Activated T-helper 9 cell treated with anti-CD3 and anti-CD28 coated beads, Interleukin-2, amount 50 U/mL, for 16 hours (primary cell): ENCODE results near the gene C15orf39.
"Not testable (repeated sequence)": the region's sequence is repeated elsewhere in the genome, so short reads cannot be mapped to it uniquely, and the experiment has no call there.

Experiments
- DNase-seq: peaks from one replicate; pipeline ENCODE4 v3.0.0-alpha.2; 2020; ENCODE audit warnings: low read depth

C15orf39 gene

DNA sequence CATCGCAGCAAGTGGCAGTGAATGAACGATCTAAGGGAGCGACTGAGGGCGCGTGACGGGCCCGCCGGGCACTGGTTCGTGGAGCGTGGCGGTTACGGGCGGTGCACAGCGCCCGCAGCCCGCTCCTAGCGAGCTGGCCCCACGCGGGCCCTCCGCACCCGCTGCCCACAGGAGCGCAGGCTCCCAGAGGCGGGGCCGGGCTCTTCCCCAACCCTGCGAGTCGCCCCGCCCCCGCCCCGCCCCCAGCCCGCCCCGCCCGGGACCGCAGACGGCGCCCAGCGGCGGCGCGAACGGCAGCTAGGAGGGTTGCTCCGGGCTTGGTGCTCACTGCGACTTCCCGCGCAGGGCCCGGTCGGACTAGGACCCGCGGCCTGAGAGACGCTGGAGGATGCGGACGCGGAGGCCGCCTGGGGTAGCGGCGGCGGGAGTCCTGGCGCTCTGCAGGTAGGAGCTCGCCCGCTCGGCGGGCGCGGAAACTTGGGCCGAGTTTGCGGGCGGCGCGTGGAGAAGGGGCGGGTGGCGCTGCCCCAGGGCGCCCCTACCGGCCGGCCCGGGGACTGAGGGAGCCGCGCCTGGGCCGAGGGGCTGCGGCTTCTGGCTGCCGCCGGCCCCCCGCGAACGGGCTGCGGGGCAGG lies at the start of gene C15orf39:
TSS of gene C15orf39 (plus strand) at position 267 of the 635 bp plus-strand sequence. CDS start 4,167 bp downstream, outside the sequence.
- peak; percentile 65 for DNase-seq

DNA sequence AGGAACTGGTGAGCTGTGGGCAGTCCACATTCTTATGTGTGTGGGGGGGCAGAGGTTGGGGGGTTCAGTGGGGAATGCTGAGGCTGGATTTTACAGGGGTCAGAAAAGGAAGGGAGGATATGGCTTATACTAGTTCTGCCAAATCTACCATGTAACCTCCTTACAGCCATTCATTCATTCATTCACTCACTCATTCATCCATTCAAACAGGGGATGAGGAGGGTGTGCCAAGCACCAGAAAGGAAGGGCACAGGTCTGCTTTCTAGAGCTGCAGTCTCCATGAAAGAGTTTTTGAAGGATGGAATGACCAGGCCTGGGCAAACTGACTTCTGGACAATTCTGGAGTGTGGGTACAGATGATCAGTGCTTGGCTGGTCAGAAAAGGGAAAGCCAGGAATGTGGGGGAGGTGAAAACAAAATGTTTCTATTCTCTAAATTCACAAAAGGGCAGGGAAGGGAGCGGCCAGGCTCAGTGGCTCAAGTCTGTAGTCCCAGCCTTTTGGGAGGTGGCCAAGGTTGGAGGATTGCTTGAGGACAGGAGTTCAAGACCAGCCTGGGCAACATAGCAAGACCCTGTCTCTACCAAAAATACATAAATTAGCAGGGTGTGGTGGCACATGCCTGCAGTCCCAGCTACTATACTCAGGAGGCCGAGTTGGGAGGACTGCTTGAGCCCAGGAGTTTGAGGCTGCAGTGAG lies 49.2 kb upstream of the C15orf39 start:
- no peak for DNase-seq

DNA sequence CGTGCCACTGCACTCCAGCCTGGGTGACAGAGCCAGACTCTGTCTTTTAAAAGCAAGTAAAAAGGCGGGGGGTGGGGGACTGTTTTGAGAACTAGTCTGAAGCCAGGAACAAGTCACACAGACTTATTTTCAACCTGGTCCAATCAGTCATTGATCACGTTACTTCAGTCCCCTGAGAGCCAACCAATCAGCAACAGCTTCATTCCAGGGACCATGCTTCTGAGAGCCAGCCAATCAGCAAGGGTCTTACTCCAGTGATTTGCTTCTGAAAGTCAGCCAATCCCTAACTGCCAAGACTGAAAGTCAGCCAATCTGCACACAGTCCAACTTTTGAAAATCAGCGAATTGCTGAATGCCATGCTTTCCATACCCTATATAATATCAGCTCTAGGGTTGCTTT lies 48.6 kb upstream of the C15orf39 start:
- DNase-seq = no peak

DNA sequence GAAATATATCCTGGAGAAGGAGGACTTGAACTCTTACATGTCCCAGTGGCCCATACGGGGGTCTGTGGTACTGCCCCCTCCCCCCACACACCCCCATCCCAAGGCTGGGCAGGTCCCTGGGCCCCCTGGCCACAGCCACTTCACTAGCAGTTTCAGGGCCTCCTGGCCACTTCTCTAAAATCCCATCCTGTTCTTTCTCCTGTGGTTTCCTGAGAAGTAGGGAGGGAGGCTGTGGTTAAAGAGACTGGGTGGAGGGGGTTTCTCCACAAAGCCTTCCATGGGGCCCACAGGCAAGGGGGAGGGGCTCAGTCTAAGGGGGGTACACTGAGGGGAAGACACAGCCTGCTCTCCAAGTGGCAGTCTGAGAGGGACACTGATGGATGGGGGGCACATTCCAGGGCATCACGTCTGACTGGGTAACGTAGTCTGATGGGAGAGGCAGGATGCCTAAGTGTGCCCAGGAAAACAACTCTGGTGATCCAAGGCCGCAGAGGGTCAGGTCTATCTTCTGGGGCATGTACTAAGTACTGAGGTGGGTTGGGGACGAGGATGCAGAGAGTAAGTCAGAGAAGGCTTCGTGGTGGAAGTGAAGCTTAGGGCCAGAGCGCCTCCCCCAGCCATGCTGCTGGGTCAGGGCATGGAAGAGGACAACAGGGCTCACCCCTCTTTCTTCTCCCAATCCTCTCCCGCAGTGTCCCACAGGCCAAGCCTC lies 48.0 kb upstream of the C15orf39 start:
- DNase-seq = no peak

DNA sequence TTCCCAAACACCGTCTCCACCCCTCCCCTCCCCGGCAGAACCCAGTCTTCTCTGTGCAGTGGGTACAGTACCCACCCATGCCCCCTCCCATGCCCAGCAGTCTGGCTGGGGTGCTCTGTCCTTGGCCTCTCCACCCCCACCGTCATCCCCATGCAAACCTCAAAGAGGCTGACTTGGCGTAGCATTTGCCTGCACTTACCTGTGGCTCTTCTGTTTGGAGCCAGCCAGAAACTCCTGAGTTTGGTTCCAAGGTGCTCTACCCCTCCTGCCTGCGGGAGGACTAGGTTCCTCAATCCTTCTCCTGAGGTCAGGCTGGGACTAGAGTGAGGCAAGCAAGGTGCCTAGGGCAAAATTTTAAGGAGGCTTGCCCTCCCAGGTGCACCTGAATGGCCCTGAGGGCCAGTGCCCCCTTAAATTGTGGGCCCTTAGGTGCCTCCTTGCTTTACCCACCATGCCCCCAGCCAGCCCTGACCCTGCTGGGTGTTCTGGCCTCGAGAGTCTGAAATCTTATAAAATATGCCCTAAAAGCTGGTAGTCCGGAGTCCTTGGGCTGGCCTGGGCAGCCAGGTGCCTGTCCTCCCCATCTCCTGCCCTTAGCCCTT lies 47.1 kb upstream of the C15orf39 start:
- DNase-seq = no peak

DNA sequence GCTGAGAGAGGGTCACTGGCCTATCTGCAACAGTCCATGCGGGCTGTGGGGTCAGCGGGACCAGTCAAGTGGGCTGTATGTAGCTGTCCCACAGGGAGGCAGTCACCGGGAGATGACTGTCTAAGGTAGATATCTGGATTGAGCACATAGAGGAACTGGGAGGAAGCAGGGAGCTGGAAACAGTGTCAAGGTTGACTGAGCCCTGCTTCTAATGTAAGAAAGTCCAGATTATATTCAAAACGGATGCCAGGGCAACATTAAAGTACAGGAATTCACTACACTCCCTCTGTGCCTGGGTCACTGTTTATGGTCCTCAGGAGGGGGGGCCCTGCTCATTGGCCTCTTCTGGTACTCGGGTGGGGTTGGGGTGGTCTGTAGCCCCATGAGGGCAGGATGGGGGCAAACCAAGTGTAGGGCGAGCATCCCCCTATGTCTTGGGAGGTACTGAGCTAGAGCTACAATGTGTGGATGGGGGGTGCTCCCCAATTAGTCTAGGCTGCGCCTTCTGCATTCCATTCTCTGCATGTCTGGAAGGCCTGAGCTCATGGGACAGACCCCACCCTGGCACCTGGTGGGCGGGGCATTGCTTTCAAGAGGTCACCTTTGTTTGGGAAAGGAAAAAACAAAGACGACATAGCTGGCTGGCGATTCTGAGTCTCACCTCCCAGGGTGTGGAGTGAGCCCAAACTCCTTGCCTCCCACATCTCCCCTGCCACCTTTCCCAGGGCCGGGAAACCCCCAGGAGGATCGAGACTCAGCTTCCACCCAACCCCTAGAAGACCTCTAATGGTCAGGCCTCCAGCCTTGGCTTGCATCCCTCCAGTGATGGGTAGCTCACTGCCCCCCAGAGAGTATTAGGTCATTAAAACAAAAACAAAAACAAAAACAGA lies 45.1 kb upstream of the C15orf39 start:
- DNase-seq = no peak

DNA sequence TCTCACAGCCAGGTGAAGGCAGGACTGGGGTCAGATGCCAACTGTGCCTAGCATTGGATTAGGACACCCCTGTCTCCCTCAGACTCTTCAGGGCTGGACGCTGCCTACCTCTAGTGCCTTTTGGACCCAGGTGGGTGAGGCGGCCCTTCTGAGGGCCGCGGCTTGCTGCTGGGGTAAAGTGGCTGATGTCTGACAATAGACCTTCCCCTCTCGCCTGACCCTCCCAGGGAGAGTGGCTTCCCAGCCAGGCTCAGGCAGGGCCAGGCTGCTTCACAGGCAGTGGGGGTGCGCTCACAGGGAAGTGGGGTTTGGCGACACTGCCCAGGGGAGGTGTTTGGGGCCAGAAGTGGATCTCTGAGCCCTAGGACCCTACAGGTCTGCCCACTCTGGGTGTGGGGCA lies 43.3 kb upstream of the C15orf39 start:
- DNase-seq = no peak

DNA sequence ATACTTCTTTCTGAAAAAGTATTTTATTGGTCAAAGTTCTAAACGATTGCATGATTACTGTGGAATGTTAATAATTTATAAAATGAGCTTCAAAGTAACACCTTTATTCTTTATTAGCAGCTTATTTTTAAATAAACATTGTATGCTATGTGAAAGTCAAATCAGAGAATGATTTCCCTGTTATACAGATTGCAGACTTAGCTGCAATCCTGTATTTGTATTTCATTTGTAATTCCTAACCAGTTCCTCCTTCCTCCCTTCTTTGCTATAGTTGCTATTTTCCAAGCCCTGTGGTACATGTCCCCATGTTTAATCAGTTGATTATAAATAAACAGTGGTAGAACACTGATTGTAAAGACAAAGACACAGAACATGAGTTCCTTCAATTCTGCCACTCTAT lies 42.4 kb upstream of the C15orf39 start:
- no peak for DNase-seq

DNA sequence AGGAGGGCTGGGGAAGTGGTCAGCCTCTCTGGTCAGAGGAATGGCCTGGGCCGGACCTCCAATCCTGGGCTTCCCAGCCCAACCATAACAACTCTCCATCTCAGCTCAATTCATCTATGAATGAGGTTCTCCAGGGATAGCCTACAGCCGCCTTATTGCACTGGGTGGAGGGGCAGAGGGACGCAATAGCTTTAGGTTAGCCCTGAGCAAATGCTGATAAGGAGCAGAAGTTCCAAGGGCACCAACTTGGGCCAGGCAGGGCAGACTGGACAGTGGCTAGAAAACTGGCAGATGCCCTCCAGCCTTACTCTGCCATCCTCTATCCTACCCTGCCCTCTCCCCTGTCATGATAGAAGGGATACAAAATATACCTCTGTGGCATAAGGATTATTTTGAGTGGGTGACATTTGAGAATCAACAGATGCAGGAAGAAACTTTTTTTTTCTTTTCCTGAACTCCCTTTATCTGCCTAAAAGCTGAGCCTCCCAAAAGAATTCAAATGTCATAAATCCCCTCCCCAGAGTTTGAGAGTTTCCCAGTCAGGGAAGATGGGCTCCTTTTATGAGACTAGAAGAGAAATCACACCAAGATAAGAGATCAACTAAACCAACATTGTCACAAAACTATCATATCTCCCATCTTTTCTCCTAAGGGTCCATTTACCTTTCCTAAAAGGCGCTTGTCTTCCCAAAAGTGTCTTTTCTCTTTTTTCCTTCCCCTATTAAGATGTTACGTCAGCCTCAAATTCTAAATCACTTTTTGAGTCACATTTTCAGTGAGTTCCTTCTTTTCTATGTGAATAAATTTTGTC lies 40.4 kb upstream of the C15orf39 start:
- DNase-seq = no peak

DNA sequence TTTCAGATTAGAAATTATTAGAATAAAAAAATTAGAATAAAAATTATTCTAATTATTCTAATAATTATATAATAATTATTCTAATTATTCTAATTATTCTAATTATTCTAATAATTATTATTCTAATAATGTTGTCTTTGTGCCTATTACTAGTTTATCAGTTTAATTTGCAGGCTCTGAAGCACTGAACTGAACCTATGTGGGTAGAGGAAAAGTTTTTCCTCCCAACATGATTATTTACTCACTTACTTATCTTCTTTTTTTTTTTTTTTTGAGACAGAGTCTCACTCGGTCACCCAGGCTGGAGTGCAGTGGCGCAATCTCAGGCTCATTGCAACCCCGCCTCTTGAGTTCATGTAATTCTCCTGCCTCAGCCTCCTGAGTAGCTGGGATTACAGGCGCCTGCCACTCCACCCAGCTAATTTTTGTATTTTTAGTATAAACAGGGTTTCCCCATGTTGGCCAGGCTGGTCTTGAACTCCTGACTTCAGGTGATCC lies 39.7 kb upstream of the C15orf39 start:
- no peak for DNase-seq

DNA sequence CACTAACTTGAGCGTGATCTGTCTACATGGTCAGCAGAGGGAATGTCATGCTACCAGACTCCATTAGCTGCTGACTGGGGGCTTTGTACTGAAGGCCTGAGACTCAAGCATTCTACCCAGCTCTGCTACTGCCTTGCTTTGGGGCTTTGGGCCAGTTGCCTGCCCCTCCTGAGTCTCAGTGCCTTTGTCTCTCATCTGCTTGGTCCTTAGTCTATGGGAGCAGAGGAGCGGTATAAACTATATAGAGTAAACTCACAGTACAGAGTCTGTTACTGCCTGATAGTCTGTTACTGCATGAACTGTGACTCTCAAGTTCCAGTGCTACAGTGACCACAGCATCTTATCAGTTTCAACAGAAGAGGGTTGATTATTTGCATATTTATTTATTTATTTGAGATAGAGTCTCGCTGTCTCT lies 38.5 kb upstream of the C15orf39 start:
- DNase-seq = no peak

DNA sequence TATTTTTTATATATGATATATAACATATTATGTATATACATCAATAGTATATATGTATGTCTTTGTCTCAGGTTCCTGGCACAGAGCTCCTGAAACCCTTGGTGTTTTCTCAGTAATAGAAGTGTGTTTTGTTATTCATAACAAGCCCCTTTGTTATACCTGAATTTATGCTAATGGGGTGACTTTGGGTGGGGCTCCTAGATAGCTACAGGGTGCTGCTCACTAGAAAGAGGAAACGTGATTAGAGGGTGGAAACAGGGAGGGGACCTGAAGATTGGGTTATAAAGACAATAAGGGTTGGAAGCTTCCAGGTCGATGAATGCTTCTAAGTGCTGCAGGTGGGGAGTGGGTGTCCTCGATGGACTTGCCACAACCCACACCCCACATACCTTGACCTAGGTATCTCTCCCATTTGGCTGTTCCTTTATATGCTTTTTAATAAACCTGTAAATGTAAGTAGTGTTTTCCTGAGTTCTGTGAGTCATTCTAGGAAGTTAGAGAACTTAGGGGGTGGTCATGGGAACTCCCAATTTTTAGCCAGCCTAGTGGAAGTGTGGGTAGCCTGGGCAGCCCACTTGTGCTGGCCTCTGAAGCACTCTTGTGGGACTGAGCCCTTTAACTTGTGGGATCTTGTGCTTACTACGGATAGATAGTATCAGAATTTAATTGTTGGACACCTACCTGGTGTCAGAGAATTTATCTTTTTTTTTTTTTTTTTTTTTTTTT lies 36.9 kb upstream of the C15orf39 start:
- no peak for DNase-seq

DNA sequence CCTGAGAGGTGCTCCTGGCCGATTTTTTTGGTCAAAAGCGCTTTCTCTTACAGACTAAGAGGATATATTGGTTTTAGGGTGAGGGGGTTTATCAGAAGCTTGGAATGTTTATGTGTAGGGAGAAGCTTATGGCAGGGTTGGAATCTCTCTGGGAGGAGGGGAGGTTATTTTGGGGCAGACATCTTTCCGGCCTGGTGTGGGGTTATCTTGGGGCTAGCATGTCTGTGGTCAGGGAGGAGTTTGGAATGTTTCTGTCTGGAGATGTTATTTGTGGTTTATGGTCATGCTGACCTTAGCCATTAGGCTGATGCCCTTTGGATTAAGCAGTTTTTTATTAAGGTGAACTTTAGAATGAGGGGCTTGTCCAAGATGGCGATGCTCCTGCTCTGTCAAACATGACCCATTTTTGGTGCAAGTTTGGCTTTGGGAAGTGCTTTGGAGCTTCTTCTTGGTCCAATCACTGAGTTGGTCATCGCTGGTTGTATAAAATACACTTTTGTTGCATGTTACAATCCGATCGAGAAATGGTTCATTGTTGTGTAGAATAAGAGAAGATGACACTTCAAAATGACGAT lies 35.1 kb upstream of the C15orf39 start:
- DNase-seq = not testable (repeated sequence)

DNA sequence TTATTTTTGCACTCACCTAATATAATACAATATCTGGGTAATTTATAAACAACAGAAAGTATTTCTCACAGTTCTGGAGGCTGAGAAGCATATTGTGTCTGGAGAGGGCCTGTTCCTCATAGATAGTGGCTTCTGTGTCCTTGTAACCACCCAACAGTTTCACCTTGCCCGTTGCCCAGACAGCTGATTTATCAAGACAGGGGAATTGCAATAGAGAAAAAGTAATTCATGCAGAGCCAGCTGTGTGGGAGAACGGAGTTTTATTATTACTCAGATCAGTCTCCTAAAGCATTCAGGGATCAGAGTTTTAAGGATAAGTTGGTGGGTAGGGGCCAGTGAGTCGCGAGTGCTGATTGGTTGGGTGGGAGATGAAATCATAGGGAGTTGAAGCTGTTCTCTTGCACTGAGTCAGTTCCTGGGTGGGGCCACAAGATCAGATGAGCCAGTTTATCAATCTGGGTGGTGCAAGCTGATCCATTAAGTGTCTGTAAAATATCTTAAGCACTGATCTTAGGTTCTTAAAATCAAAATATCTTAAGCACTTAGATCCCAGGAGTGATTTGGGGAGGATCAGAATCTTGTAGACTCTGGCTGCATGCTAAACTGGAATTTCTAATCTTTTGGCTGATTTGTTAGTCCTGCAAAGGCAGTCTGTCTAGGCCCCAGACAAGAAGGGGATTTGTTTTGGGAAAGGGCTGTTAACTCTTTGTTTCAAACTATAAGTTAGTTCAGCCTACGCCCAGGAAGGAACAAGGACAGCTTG lies 33.9 kb upstream of the C15orf39 start:
- no peak for DNase-seq

DNA sequence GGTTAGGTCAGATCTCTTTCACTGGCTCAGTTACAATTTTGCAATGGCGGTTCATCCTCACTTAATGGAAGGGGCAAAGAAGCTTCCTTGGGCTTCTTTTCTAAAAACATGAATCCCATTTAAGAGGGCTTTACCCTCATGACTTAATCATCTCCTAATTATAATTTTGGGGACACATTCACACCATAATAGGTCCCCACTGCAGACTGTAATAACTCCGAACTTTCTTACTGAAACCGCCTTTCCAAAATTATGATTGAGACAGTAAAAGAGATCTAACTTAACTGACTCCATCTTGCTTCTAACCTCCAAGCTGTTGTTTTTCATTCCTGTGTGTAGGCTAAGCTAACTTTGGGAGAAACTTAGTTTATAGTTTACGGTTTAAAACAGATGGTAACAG lies 33.3 kb upstream of the C15orf39 start:
- DNase-seq = no peak

DNA sequence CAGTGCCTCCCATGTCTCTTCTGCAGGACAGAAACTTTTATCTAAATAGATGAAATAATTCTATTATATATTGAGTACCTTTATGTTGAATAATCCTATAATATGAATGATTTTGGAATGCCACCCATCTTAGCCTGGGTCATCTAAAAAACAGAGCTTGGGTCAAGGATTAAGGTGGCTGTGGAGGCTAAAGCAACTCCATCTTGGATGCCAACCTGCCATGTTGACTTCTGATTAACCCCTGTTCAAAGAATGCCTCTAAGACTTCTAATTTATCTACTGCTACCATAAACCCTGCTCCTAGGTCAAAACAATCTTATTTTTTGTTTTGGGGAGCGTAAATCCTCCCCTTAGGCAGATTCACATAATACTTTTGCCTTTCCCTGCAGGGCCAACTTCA lies 31.5 kb upstream of the C15orf39 start:
- no peak for DNase-seq

DNA sequence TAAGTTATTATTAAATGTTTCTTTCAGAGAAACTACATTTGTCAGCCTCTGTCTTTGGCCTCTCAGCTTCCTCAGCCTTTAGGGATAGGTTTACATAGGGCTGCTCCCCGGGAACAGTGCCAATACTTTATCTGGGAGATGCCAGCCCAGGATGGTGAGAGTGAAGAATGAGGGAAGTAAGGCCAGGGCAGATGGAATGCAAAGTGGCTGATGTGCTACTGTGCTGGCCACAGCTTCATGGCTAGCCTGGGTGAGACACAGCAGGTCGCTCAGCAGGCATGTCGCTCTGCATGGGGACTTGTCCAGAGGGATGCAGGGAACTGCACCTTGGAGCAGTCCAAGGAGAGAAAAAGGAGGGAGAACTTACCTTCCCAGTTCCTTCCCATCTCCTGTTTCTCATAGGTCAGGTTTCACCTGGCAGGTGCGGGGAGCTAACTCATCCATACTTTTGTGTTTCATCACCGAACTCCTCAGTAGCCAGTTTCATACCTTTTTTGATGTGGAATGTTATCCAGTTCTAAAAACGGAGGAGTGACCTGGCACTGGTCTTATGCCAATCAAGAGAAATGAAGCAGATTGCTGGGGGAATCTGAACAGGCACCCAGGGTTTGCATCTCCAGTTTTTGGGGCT lies 30.9 kb upstream of the C15orf39 start:
- no peak for DNase-seq

DNA sequence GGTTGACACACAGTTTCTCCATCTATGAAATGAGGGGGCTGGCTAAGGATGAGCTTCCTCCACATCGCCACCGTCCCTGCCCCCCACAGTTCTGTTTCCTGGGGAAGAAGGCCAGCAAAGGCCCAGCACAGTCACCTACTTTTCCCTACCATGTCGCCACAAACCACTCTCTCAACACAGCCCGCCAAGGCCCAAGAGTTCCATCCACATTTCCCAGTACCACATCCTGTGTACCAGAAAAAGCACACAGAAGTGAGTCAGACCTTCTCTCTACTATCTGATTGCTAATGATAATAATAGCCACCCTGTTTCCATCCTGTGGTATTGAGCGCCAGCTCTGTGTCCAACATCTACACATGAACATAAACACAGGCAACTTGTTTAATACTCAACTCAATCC lies 30.3 kb upstream of the C15orf39 start:
- no peak for DNase-seq
